Liver (tissue), 3 donors: ENCODE data around the gene SYNGR4.

Source experiments
- FOXA1 ChIP-seq: IDR thresholded peaks from 2 replicates; pipeline ENCODE4 v1.6.1; 2016; ENCODE audit warnings: antibody characterized with exemption
- FOXA2 ChIP-seq: IDR thresholded peaks from 2 replicates; pipeline ENCODE4 v1.6.1; 2016; ENCODE audit warnings: antibody characterized with exemption
- HNF4A ChIP-seq, 2 donors: conservative IDR thresholded peaks; 2 replicates each; pipeline ENCODE4 v1.6.1; 2016; ENCODE audit warnings: antibody characterized with exemption in 2 of 2, mild to moderate bottlenecking in 2 of 2
- JUND ChIP-seq, 2 donors: IDR thresholded peaks; 2 replicates each; pipeline ENCODE4 v1.6.1; 2016; ENCODE audit warnings: antibody characterized with exemption in 2 of 2
- RAD21 ChIP-seq, 2 donors: IDR thresholded peaks; 2 replicates each; pipeline ENCODE4 v1.6.1; 2016; ENCODE audit warnings: antibody characterized with exemption in 2 of 2, mild to moderate bottlenecking in 2 of 2
- REST ChIP-seq: IDR thresholded peaks from 2 replicates; pipeline ENCODE4 v1.6.1; 2016; ENCODE audit warnings: antibody characterized with exemption, mild to moderate bottlenecking
- RXRA ChIP-seq, 2 donors: IDR thresholded peaks; 2 replicates each; pipeline ENCODE4 v1.6.1; 2017 to 2018; ENCODE audit warnings: antibody characterized with exemption in 2 of 2, mild to moderate bottlenecking in 1 of 2
- SP1 ChIP-seq: IDR thresholded peaks from 2 replicates; pipeline ENCODE4 v1.6.1; 2018; ENCODE audit warnings: antibody characterized with exemption, mild to moderate bottlenecking
- TAF1 ChIP-seq: conservative IDR thresholded peaks from 2 replicates; pipeline ENCODE4 v1.6.1; 2016; ENCODE audit warnings: antibody characterized with exemption, mild to moderate bottlenecking
- YY1 ChIP-seq: IDR thresholded peaks from 2 replicates; pipeline ENCODE4 v1.6.1; 2016; ENCODE audit warnings: antibody characterized with exemption, mild to moderate bottlenecking
- TF ChIP-seq, protein P1 (sequence below): fragments of 150-350 bp; IDR thresholded peaks from 2 replicates; pipeline ENCODE4 v1.5.1; 2017; ENCODE audit warnings: improper control_type of control experiment, low read depth, low read length; ENCODE audit not compliant: missing input control
- TF ChIP-seq, protein P2 (sequence below): IDR thresholded peaks from 2 replicates; pipeline ENCODE4 v1.6.1; 2016; ENCODE audit warnings: antibody characterized with exemption
- donor health status: healthy.
- donor health status: healthy.

DNA sequence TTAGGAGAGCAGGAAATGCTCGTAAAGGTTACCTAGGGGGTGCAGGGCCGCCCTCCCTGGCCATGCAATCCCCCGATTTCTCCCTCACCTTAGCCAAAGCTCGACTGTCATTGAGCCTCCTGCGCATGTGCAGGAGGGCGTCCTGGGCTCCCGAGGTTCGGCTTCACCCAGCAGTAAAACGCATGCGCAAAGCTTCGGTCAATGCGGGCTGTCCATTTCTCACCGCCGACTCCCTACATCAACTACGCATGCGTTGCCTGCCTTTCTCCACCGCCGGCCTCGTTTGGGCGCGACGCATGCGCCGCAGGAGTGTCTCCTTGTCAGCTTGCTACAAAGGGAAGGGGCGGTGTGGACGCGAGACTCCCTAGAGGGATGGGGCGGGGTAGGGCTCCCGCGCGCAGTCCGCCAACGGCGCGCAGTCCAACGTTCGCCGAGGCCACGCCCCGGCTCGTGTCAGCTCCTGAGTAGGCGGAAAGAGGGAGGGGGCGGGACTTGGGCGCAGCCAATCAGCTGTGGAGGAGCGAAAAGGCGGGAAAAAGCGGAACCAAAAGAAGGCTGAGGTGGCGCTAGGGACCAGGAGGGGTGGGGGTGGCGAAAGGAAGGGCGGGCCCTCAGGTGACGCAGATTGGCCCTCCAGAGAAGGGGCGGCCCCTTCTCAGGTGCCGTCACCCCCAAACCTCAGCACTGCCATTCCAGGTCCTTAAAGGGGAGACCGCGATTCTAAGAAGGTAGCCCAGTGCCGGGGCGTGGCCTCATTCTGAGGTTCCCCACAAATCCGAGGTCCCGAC is at the start of gene SYNGR4, which contains the start of gene TMEM143:
- TF ChIP-seq, protein P1, sequence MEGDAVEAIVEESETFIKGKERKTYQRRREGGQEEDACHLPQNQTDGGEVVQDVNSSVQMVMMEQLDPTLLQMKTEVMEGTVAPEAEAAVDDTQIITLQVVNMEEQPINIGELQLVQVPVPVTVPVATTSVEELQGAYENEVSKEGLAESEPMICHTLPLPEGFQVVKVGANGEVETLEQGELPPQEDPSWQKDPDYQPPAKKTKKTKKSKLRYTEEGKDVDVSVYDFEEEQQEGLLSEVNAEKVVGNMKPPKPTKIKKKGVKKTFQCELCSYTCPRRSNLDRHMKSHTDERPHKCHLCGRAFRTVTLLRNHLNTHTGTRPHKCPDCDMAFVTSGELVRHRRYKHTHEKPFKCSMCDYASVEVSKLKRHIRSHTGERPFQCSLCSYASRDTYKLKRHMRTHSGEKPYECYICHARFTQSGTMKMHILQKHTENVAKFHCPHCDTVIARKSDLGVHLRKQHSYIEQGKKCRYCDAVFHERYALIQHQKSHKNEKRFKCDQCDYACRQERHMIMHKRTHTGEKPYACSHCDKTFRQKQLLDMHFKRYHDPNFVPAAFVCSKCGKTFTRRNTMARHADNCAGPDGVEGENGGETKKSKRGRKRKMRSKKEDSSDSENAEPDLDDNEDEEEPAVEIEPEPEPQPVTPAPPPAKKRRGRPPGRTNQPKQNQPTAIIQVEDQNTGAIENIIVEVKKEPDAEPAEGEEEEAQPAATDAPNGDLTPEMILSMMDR: no peak
- TF ChIP-seq FOXA1 (no peak), TAF1 (no peak), RXRA (IDR thresholded peaks at IDR 0.05) (no peak), FOXA2 (no peak), RAD21 (IDR thresholded peaks at IDR 0.05) (no peak), YY1 (peak; percentile 68), SP1 (peak; percentile 93), JUND (IDR thresholded peaks at IDR 0.05) (no peak), REST (peak; percentile 74), HNF4A (conservative IDR thresholded peaks at IDR 0.05) (peak; percentile 49 to 55)
- TF ChIP-seq, protein P2, sequence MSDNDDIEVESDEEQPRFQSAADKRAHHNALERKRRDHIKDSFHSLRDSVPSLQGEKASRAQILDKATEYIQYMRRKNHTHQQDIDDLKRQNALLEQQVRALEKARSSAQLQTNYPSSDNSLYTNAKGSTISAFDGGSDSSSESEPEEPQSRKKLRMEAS: peak; percentile 10
